ENCODE measurements around the gene C17orf100.

C17orf100 gene

GRCh38 chr17:6669479-6670212 lies 18.1 kb downstream of the C17orf100 start:
- no peak for DNase-seq (ENCODE audit: low read depth)

- no peak for DNase-seq (ENCODE audit: low read depth)
Observed at GRCh38 chr17:6670571-6670970, 19.0 kb downstream of the C17orf100 start.

- DNase-seq (ENCODE audit: low read depth) = no peak
Observed at GRCh38 chr17:6670999-6671398, 19.4 kb downstream of the C17orf100 start.

- no peak for DNase-seq (ENCODE audit: low read depth)
Observed at GRCh38 chr17:6671431-6671830, 19.9 kb downstream of the C17orf100 start.

- no peak for DNase-seq (ENCODE audit: low read depth)
Observed at GRCh38 chr17:6674586-6674985, 23.0 kb downstream of the C17orf100 start.

- no peak for DNase-seq (ENCODE audit: low read depth)
Observed at GRCh38 chr17:6675201-6675825, 23.8 kb downstream of the C17orf100 start.

- no peak for DNase-seq (ENCODE audit: low read depth)
Observed at GRCh38 chr17:6676802-6677157, 25.2 kb downstream of the C17orf100 start.

GRCh38 chr17:6677158-6677831 lies 25.7 kb downstream of the C17orf100 start:
- no peak for DNase-seq (ENCODE audit: low read depth)

GRCh38 chr17:6677946-6678345 lies 26.4 kb downstream of the C17orf100 start:
- no peak for DNase-seq (ENCODE audit: low read depth)

GRCh38 chr17:6679241-6679640 lies 27.7 kb downstream of the C17orf100 start:
- DNase-seq (ENCODE audit: low read depth) = no peak

- no peak for DNase-seq (ENCODE audit: low read depth)
Observed at GRCh38 chr17:6681176-6681575, 29.6 kb downstream of the C17orf100 start.

- no peak for DNase-seq (ENCODE audit: low read depth)
Observed at GRCh38 chr17:6681671-6682070, 30.1 kb downstream of the C17orf100 start.

GRCh38 chr17:6682339-6682738 lies 30.8 kb downstream of the C17orf100 start:
- no peak for DNase-seq (ENCODE audit: low read depth)

- no peak for DNase-seq (ENCODE audit: low read depth)
Observed at GRCh38 chr17:6683081-6683684, 31.6 kb downstream of the C17orf100 start.

- DNase-seq (ENCODE audit: low read depth) = no peak
Observed at GRCh38 chr17:6683730-6684459, 32.3 kb downstream of the C17orf100 start.

- DNase-seq (ENCODE audit: low read depth) = no peak
Observed at GRCh38 chr17:6684460-6684783, 32.9 kb downstream of the C17orf100 start.

GRCh38 chr17:6684881-6685767 lies 33.6 kb downstream of the C17orf100 start:
- no peak for DNase-seq (ENCODE audit: low read depth)

GRCh38 chr17:6686026-6686425 lies 34.5 kb downstream of the C17orf100 start:
- no peak for DNase-seq (ENCODE audit: low read depth)

- no peak for DNase-seq (ENCODE audit: low read depth)
Observed at GRCh38 chr17:6688944-6689343, 37.4 kb downstream of the C17orf100 start.

GRCh38 chr17:6690641-6691040 lies 39.1 kb downstream of the C17orf100 start:
- DNase-seq (ENCODE audit: low read depth) = no peak

GRCh38 chr17:6691546-6691945 lies 40.0 kb downstream of the C17orf100 start:
- DNase-seq (ENCODE audit: low read depth) = no peak

Measured in HS-27A (cell line).